ENCODE data around the gene GOLGB1. TPM values are rescaled to one million over a fixed set of nuclear protein-coding genes. Genes with fewer than 3 reads are reported as not detected.

GOLGB1 gene
- total RNA-seq, 1 experiment from 2014 or later: 9.7 TPM

DNA sequence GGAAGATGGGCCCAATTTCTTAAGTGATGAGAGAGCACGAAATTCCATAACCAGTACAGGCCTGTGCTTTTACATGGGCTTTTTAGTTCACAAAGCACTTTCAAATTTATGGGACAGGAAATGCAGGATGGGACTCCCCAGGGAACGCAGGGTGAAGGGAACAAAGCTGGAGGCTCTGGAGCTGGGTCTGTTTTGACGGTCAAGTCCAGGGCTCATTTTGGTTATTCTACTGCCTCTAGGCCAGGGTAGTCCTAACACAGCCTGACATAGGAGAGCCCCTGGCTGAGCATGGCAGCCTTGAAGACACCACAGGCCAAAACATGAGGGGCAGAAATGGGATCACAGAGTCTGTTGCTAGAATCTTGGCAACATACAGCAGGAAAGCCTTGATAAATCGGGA is 122.3 kb downstream of the GOLGB1 start:
- H3K4me3 ChIP-seq: no peak overlapping the region
- H3K9me3 ChIP-seq: no peaks in the 10 kb centered on the region
- no peak for DNase-seq
- no peaks in the 10 kb centered on the region for H3K27me3 ChIP-seq
- no peaks in the 10 kb centered on the region for H3K36me3 ChIP-seq

- H3K9me3 ChIP-seq: no peaks in the 10 kb centered on the region
- peaks cover 3% of the 10 kb centered on the region; the same call in 1 of the 2 replicates for H3K27me3 ChIP-seq
- no peaks in the 10 kb centered on the region for H3K36me3 ChIP-seq
- no peak for DNase-seq
- no peak overlapping the region for H3K4me3 ChIP-seq
These were observed 123.0 kb downstream of the GOLGB1 start for GRCh38 chr3:121626495-121626894.

DNA sequence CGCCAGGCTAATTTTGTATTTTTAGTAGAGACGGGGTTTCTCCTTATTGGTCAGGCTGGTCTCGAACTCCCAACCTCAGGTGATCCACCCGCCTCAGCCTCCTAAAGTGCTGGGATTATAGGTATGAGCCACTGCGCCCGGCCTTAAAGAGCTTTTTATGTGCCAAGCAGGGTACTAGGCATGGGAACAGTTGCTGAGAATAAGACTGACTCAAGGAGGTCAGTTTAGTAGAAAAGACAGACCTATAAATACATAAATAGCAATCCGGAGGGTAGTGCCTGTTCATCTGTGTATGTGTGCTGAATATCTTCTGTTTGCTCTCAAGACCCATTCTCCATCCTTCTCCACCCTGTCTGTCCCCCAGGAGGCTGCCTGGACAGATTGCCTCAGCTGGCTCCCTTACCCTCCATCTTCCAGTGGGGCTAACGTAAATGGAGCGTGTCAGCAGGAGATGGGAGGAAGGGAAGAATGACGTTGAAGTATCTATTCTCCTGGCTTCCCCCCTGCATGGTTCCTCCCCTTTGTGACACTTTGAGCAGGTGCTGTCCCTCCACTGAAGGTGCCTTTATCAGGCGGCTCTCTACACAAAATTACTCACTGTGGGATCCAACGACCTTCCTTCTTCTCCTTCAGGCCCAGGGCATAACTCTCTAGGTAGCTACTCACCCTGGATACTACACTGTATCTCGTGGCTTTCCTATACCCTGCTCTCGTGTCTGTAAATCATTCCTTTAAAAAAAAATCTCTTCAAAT is 125.2 kb downstream of the GOLGB1 start:
- H3K9me3 ChIP-seq: no peaks in the 10 kb centered on the region
- no peak overlapping the region for H3K4me3 ChIP-seq
- peaks cover 3% of the 10 kb centered on the region; the same call in 1 of the 2 replicates for H3K27me3 ChIP-seq
- no peaks in the 10 kb centered on the region for H3K36me3 ChIP-seq
- DNase-seq: no peak

DNA sequence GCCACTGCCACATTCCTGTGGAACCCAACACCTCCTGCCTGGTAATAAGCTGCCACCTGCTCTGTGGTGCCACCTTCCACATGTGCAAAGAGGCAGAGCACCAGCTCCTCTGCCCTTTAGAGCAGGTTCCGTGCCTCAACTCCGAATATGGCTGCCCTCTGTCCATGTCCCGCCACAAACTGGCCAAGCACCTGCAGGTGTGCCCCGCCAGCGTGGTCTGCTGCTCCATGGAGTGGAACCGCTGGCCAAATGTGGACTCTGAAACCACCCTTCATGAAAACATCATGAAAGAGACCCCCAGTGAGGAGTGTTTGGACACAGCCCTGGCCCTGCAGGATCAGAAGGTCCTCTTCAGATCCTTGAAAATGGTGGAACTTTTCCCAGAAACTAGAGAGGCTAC is 128.1 kb downstream of the GOLGB1 start:
- Histone ChIP-seq H3K27me3 (peaks cover 3% of the 10 kb centered on the region; the same call in 1 of the 2 replicates), H3K9me3 (no peaks in the 10 kb centered on the region), H3K4me3 (no peak overlapping the region), H3K36me3 (no peaks in the 10 kb centered on the region)
- DNase-seq: no peak

DNA sequence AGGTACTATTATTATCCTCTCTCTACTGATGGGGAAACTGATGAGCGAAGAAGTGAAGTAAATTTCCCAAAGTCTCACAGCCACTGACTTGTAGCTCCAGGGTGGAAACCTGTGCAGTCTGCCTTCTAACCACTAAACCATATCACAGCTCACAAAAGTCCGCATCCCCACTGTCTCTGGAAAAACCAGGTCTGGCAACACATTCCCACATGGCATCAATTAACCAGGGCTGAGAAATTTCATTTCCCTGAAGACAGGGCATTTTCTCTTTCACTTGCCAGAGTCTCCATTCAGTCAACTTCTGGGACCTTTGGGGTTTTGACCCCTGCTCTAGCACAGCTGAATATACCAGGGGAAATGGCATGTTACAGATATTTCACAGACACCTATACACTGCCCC is 129.8 kb downstream of the GOLGB1 start:
- H3K4me3 ChIP-seq: no peak overlapping the region
- DNase-seq: no peak
- H3K9me3 ChIP-seq: no peaks in the 10 kb centered on the region
- H3K27me3 ChIP-seq: peaks cover 3% of the 10 kb centered on the region; the same call in 1 of the 2 replicates
- H3K36me3 ChIP-seq: no peaks in the 10 kb centered on the region

Other genes with a start within 250 kb of the GOLGB1 start
- gene POLQ, start 203.8 kb downstream of the GOLGB1 start, total RNA-seq (2014; rRNA removed; shearing (Covaris generic); ENCODE audit: low replicate concordance): 4.2 and 7.4 TPM in 2 replicates
- not detected in 2 replicates for gene ARGFX, start 181.8 kb downstream of the GOLGB1 start, total RNA-seq (2014; rRNA removed; shearing (Covaris generic); ENCODE audit: low replicate concordance)
- gene FBXO40, start 156.4 kb downstream of the GOLGB1 start, total RNA-seq (2014; rRNA removed; shearing (Covaris generic); ENCODE audit: low replicate concordance): not detected in 2 replicates
- gene HCLS1, start 88.8 kb downstream of the GOLGB1 start, total RNA-seq (2014; rRNA removed; shearing (Covaris generic); ENCODE audit: low replicate concordance): not detected in 2 replicates
- 6.1 and 17.9 TPM in 2 replicates for gene IQCB1, start 85.3 kb upstream of the GOLGB1 start, total RNA-seq (2014; rRNA removed; shearing (Covaris generic); ENCODE audit: low replicate concordance)
- 0.66 TPM in 1 of 2 replicates, not detected in the other for gene EAF2, start 85.5 kb upstream of the GOLGB1 start, total RNA-seq (2014; rRNA removed; shearing (Covaris generic); ENCODE audit: low replicate concordance)
- not detected in 2 replicates for gene SLC15A2, start 144.7 kb upstream of the GOLGB1 start, total RNA-seq (2014; rRNA removed; shearing (Covaris generic); ENCODE audit: low replicate concordance)